Bone marrow (tissue), 2 donors: ENCODE measurements around the gene CORO7.
"Not testable (repeated sequence)": the region's sequence is repeated elsewhere in the genome, so short reads cannot be mapped to it uniquely, and the experiment has no call there.

ENCODE experiments used
- DNase-seq, 2 donors: peaks; one replicate each; lab custom pipeline; 2025; lab: John Stamatoyannopoulos, UW

CORO7 gene

DNA sequence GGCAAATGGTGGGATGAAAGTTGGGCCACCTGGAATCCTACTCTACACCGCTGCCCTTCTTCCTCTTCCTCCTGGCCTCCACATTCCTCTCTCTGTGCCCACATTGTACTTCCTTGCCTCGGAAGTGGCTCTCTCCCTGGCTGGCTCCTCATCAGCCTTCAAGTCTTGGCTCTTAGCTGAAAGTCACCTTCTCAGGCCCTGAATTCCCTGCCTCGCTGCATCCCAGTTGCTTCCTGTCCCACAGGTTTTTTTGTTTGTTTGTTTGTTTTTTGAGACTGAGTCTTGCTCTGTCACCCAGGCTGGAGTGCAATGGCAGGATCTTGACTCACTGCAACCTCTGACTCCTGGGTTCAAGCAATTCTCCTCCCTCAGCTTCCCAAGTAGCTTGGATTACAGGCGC lies 62.7 kb downstream of the CORO7 start:
- DNase-seq: no peak

DNA sequence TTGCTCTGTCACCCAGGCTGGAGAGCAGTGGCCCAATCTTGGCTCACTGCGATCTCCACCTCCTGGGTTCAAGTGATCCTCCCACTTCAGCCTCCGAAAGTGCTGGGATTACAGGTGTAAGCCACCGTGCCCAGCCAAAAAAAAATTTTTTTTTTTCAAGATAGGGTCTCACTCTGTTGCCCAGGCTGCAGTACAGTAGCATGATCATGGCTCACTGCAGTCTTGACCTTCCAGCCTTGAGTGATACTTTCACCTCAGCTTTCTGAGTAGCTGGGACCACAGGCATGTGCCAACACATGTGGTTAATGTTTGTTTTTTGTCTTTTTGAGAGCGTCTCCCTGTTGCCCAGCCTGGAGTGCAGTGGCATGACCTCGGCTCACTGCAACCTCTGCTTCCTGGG lies 63.6 kb downstream of the CORO7 start:
- DNase-seq: no peak

DNA sequence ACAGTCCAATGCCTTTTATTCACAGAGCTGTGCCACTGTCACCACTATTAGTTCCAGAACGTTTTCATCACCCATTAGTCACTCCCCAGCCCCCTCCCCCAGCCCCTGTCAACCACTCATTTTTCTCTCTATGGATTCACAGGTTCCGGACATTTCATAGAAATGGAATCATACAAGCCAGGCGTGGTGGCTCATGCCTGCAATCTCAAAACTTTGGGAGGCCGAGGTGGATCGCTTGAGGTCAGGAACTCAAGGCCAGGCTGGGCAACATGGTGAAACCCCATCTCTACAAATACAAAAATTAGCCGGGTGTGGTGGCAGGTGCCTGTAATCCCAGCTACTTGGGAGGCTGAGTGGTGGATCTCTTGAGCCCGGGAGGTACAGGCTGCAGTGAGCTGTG lies 64.5 kb downstream of the CORO7 start:
- no peak for DNase-seq

GRCh38 chr16:4350787-4351659 lies 65.4 kb downstream of the CORO7 start, which contains the start of gene PAM16:
PAM16 (minus strand) TSS chr16:4351321; CDS start chr16:4351234, 87 bp downstream.
- peak; percentile 91 to 93 for DNase-seq

- DNase-seq: no peak
These were observed 66.0 kb downstream of the CORO7 start for GRCh38 chr16:4350365-4350786.

DNA sequence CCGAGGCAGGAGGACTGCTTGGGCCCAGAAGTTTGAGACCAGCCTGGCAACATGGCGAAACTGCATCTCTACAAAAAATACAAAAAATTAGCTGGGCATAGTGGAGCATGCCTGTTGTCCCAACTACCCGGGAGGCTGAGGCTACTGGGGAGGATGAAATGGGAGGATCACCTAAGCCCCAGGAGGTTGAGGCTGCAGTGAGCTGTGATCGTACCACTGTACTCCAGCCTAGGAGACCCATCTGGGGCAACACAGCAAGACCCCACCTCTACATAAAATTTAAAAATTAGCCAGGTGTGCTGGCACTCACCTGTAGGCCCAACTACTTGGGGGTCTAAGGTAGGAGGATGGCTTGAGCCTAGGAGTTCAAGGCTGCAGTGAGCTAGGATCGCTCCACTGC lies 67.1 kb downstream of the CORO7 start:
- no peak for DNase-seq

DNA sequence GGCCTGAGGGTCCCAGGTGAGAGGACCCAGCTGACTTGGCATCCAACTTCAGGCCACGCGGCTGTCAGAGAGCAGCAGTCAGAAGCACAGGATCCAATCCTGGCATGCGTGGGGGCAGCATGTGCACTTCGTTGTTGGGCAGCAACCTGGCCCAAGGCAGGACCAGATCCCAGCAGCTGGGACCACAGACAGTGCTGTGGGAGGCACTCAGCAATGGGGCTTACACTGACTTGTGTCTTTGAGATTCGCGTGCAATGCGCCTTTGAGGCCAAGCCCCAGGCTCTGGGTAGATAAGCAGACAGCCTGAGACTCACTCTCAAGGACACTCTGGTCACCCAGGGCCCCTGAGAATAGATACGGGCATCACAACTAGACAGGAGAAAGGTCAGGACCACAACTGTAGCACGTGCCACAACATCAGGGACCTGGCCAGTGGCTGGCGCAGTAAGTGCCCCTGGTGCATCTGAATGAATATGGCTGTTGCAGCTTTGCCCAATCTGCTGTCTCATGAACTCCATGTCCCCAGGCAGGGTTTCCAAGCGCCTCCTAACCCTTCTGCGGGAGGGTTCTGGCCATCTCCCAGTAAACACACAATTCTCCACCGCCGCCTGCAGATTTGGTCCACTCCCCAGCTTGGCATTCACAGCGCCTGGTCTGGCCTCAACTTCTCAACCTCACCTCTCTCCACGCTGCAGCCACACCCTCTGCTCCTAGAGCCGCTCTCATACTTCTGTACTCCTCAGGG lies 68.5 kb downstream of the CORO7 start:
- no peak for DNase-seq

GRCh38 chr16:4347010-4347409 lies 69.4 kb downstream of the CORO7 start:
- DNase-seq: no peak

DNA sequence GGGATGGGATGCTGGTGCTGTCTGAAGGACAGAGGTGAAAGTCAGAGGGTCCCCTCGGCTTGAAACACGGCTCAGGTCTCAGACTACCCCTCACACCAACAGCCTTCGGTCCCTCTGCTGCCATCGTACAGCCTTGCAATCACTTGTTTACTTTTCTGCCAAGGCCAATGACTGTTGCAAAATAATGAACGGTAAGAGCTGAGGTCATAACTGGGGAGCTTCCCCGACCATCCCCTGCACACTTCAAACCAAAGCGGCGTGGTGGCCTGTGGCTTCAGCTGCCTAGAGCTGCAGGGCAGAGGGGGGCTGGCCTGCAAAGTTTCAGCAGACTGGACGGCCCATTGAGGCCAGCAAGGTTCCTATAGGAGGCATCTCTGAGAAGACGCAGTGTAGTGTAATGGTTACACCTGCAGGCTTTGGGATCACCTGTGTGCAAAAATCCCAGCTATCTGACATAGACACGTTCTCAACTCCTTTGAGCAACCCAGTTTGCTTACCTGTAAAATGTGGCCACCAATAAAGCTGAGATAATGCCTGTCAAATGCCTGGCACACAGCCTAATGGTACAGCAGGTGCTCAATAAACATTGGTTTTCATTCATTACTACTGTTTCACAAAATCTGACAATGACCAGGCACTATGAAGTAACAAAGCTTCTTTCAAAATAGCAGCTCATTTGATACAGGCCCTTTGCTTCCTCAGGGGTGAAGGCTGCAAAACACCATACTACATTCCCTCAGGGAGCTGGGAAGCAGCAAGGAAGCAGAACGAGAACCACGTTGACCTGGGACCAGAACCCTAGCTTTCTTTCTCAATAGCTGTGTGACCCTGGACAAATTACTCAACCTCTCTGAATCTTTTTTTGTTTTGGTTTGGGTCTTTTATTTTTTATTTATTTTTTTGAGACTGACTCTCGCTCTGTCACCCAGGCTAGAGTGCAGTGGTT lies 70.3 kb downstream of the CORO7 start:
- no peak for DNase-seq

- no peak for DNase-seq
These were observed 71.2 kb downstream of the CORO7 start for GRCh38 chr16:4344983-4345835.

DNA sequence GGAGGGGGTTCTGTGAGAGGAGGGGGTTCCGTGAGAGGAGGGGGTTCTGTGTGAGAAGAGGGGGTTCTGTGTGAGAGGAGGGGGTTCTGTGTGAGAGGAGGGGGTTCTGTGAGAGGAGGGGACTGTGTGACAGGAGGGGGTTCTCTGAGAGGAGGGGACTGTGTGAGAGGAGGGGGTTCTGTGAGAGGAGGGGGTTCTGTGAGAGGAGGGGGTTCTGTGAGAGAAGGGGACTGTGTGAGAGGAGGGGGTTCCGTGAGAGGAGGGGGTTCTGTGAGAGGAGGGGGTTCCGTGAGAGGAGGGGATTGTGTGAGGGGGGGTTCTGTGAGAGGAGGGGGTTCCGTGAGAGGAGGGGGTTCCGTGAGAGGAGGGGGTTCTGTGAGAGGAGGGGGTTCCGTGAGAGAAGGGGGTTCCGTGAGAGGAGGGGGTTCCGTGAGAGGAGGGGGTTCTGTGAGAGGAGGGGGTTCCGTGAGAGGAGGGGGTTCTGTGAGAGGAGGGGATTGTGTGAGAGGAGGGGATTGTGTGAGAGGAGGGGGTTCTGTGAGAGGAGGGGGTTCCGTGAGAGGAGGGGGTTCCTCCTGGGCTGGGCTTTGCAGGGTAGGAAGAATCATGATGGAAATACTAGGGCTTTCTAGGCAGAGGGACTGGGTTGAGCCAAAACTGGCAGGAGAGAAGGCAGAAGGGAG lies 72.0 kb downstream of the CORO7 start:
- DNase-seq: not testable (repeated sequence)

- DNase-seq: no peak
These were observed 73.3 kb downstream of the CORO7 start for GRCh38 chr16:4342866-4343744.

- DNase-seq: no peak
These were observed 75.1 kb downstream of the CORO7 start for GRCh38 chr16:4341250-4341649.

- DNase-seq: no peak
These were observed 76.0 kb downstream of the CORO7 start for GRCh38 chr16:4340443-4340842.

- peak in 1 of 2 donors; percentile 20 for DNase-seq
These were observed 76.5 kb downstream of the CORO7 start for GRCh38 chr16:4339909-4340308.

- no peak for DNase-seq
These were observed 76.9 kb downstream of the CORO7 start for GRCh38 chr16:4339455-4339854.

DNA sequence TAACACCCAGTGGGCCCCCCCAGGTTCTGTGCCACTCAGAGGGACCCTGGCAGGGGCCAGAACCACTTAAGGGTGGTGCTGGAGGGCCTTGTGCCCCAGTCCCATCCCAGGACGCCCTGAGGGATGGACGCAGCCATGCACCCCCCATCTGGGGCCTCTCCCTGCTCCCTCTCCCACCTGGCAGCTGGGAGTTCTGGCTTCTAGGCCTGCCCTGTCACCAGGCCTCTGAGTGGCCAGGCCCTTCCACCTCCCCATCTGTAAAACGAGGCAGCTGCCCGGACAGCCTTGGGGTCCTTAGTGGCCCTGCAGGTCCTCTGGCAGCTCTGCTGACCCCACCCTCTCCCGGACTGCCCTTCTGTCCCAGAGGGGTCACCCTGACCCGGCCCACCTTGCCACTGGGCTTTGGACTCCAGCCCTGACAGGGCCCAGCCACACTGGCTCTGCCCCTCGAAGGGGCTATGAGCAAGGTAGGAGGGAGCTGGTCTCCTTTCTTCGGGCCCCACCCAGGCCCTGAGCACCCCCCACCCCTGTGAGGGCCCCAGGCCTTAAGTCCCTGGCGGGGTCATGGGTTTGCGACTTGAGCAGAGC lies 77.6 kb downstream of the CORO7 start:
- no peak for DNase-seq

GRCh38 chr16:4338125-4338582 lies 78.2 kb downstream of the CORO7 start:
- no peak for DNase-seq

DNA sequence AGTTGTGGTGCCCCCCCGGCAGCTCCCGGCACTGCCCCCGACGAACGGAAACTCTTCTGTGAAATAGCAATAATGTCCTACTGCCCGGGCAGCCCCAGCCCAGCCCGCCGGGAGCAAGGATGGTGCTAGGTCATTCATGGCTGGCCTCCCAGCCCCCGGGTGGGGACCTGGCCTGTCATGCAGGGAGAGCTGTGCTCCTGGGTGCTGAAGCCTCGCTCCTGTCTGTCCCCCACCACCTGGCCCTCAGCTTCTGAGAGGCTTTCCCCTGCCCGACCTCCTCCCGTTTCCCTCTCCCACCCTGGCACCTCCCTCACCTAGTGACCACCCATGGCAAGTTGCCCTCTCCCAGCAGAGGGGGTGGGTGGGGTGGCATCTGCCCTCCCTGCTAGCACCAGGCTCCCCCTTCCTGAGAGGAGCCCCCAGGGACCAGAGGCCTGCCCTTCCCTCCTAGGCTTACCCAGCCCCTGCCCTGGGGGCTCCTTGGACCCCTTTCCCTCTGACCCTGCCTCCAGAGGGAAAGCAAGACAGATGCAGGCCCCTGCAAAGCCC lies 78.8 kb downstream of the CORO7 start:
- DNase-seq: no peak
